ENCODE data around the gene AATK.

GRCh38 chr17:81092518-81093095 lies 73.4 kb downstream of the AATK start:
- TF ChIP-seq CTCF (conservative IDR thresholded peaks at IDR 0.05 in 1 of 2, IDR thresholded peaks at IDR 0.05 in 1 of 2; ENCODE audit: extremely low read depth in 1 of 2, insufficient read depth in 1 of 2, low read depth in 1 of 2, low read length in 2 of 2): no peak
- no peak for TF ChIP-seq EZH2 (IDR thresholded peaks at IDR 0.05; ENCODE audit: borderline replicate concordance, low read length)
